ENCODE measurements around the gene SLC2A8. TPM values are rescaled to one million over a fixed set of nuclear protein-coding genes. Genes with fewer than 3 reads are reported as not detected.

Gene SLC2A8
- total and polyA plus RNA-seq, 9 donors, result 6.2 to 21.2 (median 17.8) TPM

- Histone ChIP-seq H3K27ac (no peak overlapping the region), H3K36me3 (no peaks in the 10 kb centered on the region), H3K4me1 (ENCODE audit: insufficient read depth) (peaks cover 5% of the 10 kb centered on the region), H3K4me3 (no peak overlapping the region), H3K27me3 (no peaks in the 10 kb centered on the region), H3K9me3 (no peaks in the 10 kb centered on the region)
- 66 to 75% (median 71%) methylated on average over 11 to 12 of the region's 12 CpGs for WGBS, 3 donors
- TF ChIP-seq POLR2A (IDR thresholded peaks at IDR 0.05), result no peak
- no peak for TF ChIP-seq CTCF (IDR thresholded peaks at IDR 0.05)
- TF ChIP-seq EP300 (IDR thresholded peaks at IDR 0.05), result no peak
- no peak for DNase-seq
- intact Hi-C loops (cut with DNase I), result no loop called here
These were observed 21.1 kb downstream of the SLC2A8 start for GRCh38 chr9:127418037-127418471.

GRCh38 chr9:127419348-127419747, 22.4 kb downstream of the SLC2A8 start:
- WGBS, 3 donors, result 82 to 83% (median 82%) methylated on average over 6 of the region's 6 CpGs
- no peaks in the 10 kb centered on the region for H3K27me3 ChIP-seq
- H3K4me1 ChIP-seq (ENCODE audit: insufficient read depth), result peaks cover 6% of the 10 kb centered on the region
- TF ChIP-seq POLR2A (IDR thresholded peaks at IDR 0.05), result no peak
- no peak for TF ChIP-seq EP300 (IDR thresholded peaks at IDR 0.05)
- TF ChIP-seq CTCF (IDR thresholded peaks at IDR 0.05), result no peak
- no peaks in the 10 kb centered on the region for H3K36me3 ChIP-seq
- DNase-seq, result no peak
- intact Hi-C loops (cut with DNase I), result no loop called here
- H3K9me3 ChIP-seq, result no peaks in the 10 kb centered on the region
- no peak overlapping the region for H3K4me3 ChIP-seq
- H3K27ac ChIP-seq, result no peak overlapping the region

GRCh38 chr9:127421057-127421456, 24.1 kb downstream of the SLC2A8 start:
- Histone ChIP-seq H3K9me3 (no peaks in the 10 kb centered on the region), H3K4me3 (no peak overlapping the region), H3K36me3 (no peaks in the 10 kb centered on the region), H3K4me1 (ENCODE audit: insufficient read depth) (peaks cover 11% of the 10 kb centered on the region), H3K27me3 (no peaks in the 10 kb centered on the region), H3K27ac (no peak overlapping the region)
- DNase-seq, result no peak
- TF ChIP-seq CTCF (IDR thresholded peaks at IDR 0.05), result no peak
- TF ChIP-seq EP300 (IDR thresholded peaks at IDR 0.05), result no peak
- no peak for TF ChIP-seq POLR2A (IDR thresholded peaks at IDR 0.05)
- WGBS, 3 donors, result 86 to 88% (median 86%) methylated on average over 7 of the region's 7 CpGs
- intact Hi-C loops (cut with DNase I), result no loop called here

- H3K36me3 ChIP-seq, result no peaks in the 10 kb centered on the region
- intact Hi-C loops (cut with DNase I), result no loop called here
- 88 to 93% (median 89%) methylated on average over 10 of the region's 10 CpGs for WGBS, 3 donors
- TF ChIP-seq POLR2A (IDR thresholded peaks at IDR 0.05) (no peak), CTCF (IDR thresholded peaks at IDR 0.05) (no peak), EP300 (IDR thresholded peaks at IDR 0.05) (no peak)
- H3K27ac ChIP-seq, result no peak overlapping the region
- H3K9me3 ChIP-seq, result no peaks in the 10 kb centered on the region
- H3K4me1 ChIP-seq (ENCODE audit: insufficient read depth), result peaks cover 11% of the 10 kb centered on the region
- DNase-seq, result no peak
- H3K4me3 ChIP-seq, result no peak overlapping the region
- H3K27me3 ChIP-seq, result no peaks in the 10 kb centered on the region
These were observed 25.3 kb downstream of the SLC2A8 start for GRCh38 chr9:127422133-127422782.

All from ovary (tissue), 9 donors.